Liver (tissue), 9 donors: ENCODE data around the gene HSF4. TPM values are rescaled to one million over a fixed set of nuclear protein-coding genes. Genes with fewer than 3 reads are reported as not detected.

Experiments
- DNase-seq: peaks from one replicate; pipeline ENCODE4 v3.0.0-alpha.2; 2017; ENCODE audit warnings: low spot score
- H3K27ac ChIP-seq, 2 donors: one replicate each; pipeline ENCODE4 v1.7.0; 2013; ENCODE audit warnings: inconsistent platforms in 2 of 2, low read length in 2 of 2, control low read depth in 1 of 2, low read depth in 1 of 2, mild to moderate bottlenecking in 1 of 2
- H3K27me3 ChIP-seq, 4 donors: one replicate each; pipeline versions ENCODE4 v1.6.1 to v1.7.0; 2013; ENCODE audit warnings: low read length in 3 of 4, inconsistent platforms in 1 of 4, mild to moderate bottlenecking in 1 of 4, moderate library complexity in 1 of 4; ENCODE audit not compliant: control insufficient read depth in 4 of 4, insufficient read depth in 4 of 4
- H3K36me3 ChIP-seq, 4 donors: one replicate each; pipeline versions ENCODE4 v1.6.1 to v1.7.0; 2013; ENCODE audit warnings: low read length in 3 of 4, mild to moderate bottlenecking in 3 of 4, low read depth in 1 of 4, moderate library complexity in 1 of 4; ENCODE audit not compliant: control insufficient read depth in 4 of 4, insufficient read depth in 3 of 4
- H3K4me1 ChIP-seq, 4 donors: one replicate each; pipeline versions ENCODE4 v1.6.1 to v1.7.0; 2013; ENCODE audit warnings: low read length in 3 of 4, mild to moderate bottlenecking in 3 of 4, moderate library complexity in 1 of 4; ENCODE audit not compliant: control insufficient read depth in 4 of 4, insufficient read depth in 4 of 4
- H3K4me3 ChIP-seq, 3 donors: one replicate each; pipeline versions ENCODE4 v1.6.1 to v1.7.0; 2013; ENCODE audit warnings: low read length in 3 of 3, control low read depth in 1 of 3, low read depth in 1 of 3, mild to moderate bottlenecking in 1 of 3
- H3K9ac ChIP-seq, 2 donors: one replicate each; pipeline ENCODE4 v1.7.0; 2013; ENCODE audit warnings: low read length in 2 of 2, mild to moderate bottlenecking in 2 of 2, moderate library complexity in 2 of 2, control low read depth in 1 of 2, low read depth in 1 of 2
- H3K9me3 ChIP-seq, 4 donors: one replicate each; pipeline versions ENCODE4 v1.6.1 to v1.7.0; 2013; ENCODE audit warnings: low read length in 3 of 4; ENCODE audit not compliant: control insufficient read depth in 4 of 4
- ATF3 ChIP-seq: IDR thresholded peaks from 2 replicates; pipeline ENCODE4 v1.6.1; 2016; ENCODE audit warnings: antibody characterized with exemption
- EGR1 ChIP-seq, 2 donors: IDR thresholded peaks; 2 replicates each; pipeline ENCODE4 v1.6.1; 2016 to 2018; ENCODE audit warnings: antibody characterized with exemption in 2 of 2, low read depth in 2 of 2
- FOXA2 ChIP-seq: IDR thresholded peaks from 2 replicates; pipeline ENCODE4 v1.6.1; 2016; ENCODE audit warnings: antibody characterized with exemption
- GABPA ChIP-seq, 2 donors: IDR thresholded peaks in 1 of 2; conservative IDR thresholded peaks in 1 of 2; 2 replicates each; pipeline ENCODE4 v1.6.1; 2016; ENCODE audit warnings: antibody characterized with exemption in 2 of 2, mild to moderate bottlenecking in 1 of 2, moderate library complexity in 1 of 2
- NR2F2 ChIP-seq: IDR thresholded peaks from 2 replicates; pipeline ENCODE4 v1.6.1; 2016; ENCODE audit warnings: antibody characterized with exemption
- RXRA ChIP-seq, 2 donors: IDR thresholded peaks; 2 replicates each; pipeline ENCODE4 v1.6.1; 2017 to 2018; ENCODE audit warnings: antibody characterized with exemption in 2 of 2, mild to moderate bottlenecking in 1 of 2
- SP1 ChIP-seq: IDR thresholded peaks from 2 replicates; pipeline ENCODE4 v1.6.1; 2018; ENCODE audit warnings: antibody characterized with exemption, mild to moderate bottlenecking
- TAF1 ChIP-seq: conservative IDR thresholded peaks from 2 replicates; pipeline ENCODE4 v1.6.1; 2016; ENCODE audit warnings: antibody characterized with exemption, mild to moderate bottlenecking
- YY1 ChIP-seq: IDR thresholded peaks from 2 replicates; pipeline ENCODE4 v1.6.1; 2016; ENCODE audit warnings: antibody characterized with exemption, mild to moderate bottlenecking
- ZBTB33 ChIP-seq: IDR thresholded peaks from 2 replicates; pipeline ENCODE4 v1.6.1; 2016; ENCODE audit warnings: antibody characterized with exemption
- WGBS: extraction: QIAGEN DNeasy Blood & Tissue Kit; methylation state at CpG from one replicate; pipeline ENCODE4 v1.1.7; 2013; 5-methylcytosine and 5-hydroxymethylcytosine counted together
- polyA plus RNA-seq, 2 donors: library from polyadenylated mRNA; stranded (reverse) in 1 of 2; unstranded in 1 of 2; fragments of 200-250 nt in 1 of 2; fragments of >200 nt in 1 of 2; fragmentation: Nextera tagmentation in 1 of 2; extraction: Ambion mirVana in 1 of 2; gene quantifications; one replicate each; pipeline versions ENCODE4 v1.2.1 to v1.2.3, GENCODE V29; 2013 to 2015
- total RNA-seq, 2 donors: library from RNA; depleted of rRNA; stranded (reverse); fragments of >200 nt; gene quantifications; one replicate each; pipeline ENCODE4 v1.2.3, GENCODE V29; 2014
- TF ChIP-seq, protein P1 (sequence below): fragments of 150-350 bp; IDR thresholded peaks from 2 replicates; pipeline ENCODE4 v1.5.1; 2017; ENCODE audit warnings: improper control_type of control experiment, low read depth, low read length; ENCODE audit not compliant: missing input control
- TF ChIP-seq, protein P2 (sequence below): IDR thresholded peaks from 2 replicates; pipeline ENCODE4 v1.6.1; 2016; ENCODE audit warnings: antibody characterized with exemption, mild to moderate bottlenecking
- donor health status: healthy.
- donor health status: healthy.
- donor health status: healthy.
- donor health status: healthy.
- donor health status: healthy.

Gene HSF4
- total and polyA plus RNA-seq, 4 donors: 0.42 to 5.1 (median 4.3) TPM

DNA sequence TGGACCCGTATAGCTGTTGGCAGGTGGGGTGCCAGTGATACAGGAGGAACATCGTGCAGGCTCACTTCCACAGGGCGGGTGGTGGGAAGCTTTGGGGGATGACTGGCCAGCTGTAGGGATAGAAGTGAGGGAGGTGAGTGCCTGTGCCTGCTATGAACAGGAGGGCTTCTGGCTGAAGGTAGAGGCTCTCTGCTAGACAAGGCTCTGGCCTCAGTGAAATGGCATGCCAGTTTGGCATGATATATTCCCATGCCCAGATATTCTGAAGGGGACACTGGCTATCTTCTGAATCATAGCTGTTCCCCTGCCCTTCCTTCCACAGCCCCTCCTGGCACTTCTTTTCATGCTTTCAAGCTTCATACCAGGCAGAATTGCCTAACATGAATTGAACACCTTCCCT lies 35.7 kb upstream of the HSF4 start:
- Histone ChIP-seq H3K4me3 (no peak overlapping the region), H3K27me3 (no peaks in the 10 kb centered on the region), H3K9ac (no peak overlapping the region), H3K9me3 (no peaks in the 10 kb centered on the region), H3K4me1 (no peaks in the 10 kb centered on the region), H3K36me3 (peaks cover 18 to 67% (median 57%) of the 10 kb centered on the region in 4 donors), H3K27ac (no peak overlapping the region)
- 93% methylated on average over 3 of the region's 3 CpGs for WGBS
- TF ChIP-seq, protein P1, sequence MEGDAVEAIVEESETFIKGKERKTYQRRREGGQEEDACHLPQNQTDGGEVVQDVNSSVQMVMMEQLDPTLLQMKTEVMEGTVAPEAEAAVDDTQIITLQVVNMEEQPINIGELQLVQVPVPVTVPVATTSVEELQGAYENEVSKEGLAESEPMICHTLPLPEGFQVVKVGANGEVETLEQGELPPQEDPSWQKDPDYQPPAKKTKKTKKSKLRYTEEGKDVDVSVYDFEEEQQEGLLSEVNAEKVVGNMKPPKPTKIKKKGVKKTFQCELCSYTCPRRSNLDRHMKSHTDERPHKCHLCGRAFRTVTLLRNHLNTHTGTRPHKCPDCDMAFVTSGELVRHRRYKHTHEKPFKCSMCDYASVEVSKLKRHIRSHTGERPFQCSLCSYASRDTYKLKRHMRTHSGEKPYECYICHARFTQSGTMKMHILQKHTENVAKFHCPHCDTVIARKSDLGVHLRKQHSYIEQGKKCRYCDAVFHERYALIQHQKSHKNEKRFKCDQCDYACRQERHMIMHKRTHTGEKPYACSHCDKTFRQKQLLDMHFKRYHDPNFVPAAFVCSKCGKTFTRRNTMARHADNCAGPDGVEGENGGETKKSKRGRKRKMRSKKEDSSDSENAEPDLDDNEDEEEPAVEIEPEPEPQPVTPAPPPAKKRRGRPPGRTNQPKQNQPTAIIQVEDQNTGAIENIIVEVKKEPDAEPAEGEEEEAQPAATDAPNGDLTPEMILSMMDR: no peak
- TF ChIP-seq, protein P2, sequence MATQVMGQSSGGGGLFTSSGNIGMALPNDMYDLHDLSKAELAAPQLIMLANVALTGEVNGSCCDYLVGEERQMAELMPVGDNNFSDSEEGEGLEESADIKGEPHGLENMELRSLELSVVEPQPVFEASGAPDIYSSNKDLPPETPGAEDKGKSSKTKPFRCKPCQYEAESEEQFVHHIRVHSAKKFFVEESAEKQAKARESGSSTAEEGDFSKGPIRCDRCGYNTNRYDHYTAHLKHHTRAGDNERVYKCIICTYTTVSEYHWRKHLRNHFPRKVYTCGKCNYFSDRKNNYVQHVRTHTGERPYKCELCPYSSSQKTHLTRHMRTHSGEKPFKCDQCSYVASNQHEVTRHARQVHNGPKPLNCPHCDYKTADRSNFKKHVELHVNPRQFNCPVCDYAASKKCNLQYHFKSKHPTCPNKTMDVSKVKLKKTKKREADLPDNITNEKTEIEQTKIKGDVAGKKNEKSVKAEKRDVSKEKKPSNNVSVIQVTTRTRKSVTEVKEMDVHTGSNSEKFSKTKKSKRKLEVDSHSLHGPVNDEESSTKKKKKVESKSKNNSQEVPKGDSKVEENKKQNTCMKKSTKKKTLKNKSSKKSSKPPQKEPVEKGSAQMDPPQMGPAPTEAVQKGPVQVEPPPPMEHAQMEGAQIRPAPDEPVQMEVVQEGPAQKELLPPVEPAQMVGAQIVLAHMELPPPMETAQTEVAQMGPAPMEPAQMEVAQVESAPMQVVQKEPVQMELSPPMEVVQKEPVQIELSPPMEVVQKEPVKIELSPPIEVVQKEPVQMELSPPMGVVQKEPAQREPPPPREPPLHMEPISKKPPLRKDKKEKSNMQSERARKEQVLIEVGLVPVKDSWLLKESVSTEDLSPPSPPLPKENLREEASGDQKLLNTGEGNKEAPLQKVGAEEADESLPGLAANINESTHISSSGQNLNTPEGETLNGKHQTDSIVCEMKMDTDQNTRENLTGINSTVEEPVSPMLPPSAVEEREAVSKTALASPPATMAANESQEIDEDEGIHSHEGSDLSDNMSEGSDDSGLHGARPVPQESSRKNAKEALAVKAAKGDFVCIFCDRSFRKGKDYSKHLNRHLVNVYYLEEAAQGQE: no peak
- TF ChIP-seq EGR1 (IDR thresholded peaks at IDR 0.05; ENCODE audit: low read depth in 2 of 2) (no peak), TAF1 (no peak), FOXA2 (no peak), ATF3 (no peak), NR2F2 (no peak), ZBTB33 (no peak), SP1 (no peak)
- no peak for DNase-seq

DNA sequence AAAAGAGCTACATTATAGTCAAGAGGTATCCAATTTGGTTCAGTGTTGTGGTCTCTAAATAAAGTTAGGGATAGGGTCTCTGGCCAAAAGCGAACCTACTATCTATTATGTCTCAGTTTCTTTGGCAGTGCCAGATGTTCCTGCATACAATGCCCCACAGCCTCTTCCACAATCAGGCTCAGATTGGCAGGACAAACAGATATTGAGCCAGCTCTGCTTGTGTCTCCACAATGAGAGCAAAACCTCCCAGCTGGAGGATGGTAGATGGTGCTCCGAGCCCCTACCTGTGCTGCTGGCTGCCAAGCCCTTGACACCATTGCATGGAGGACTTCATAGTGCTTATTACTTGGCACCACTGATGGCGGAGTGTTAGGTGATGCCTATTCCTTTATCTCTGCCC lies 35.1 kb upstream of the HSF4 start:
- no peak overlapping the region for H3K9ac ChIP-seq
- no peaks in the 10 kb centered on the region for H3K27me3 ChIP-seq
- TF ChIP-seq ATF3 (no peak), TAF1 (no peak), ZBTB33 (no peak), GABPA (IDR thresholded peaks at IDR 0.05 in 1 of 2, conservative IDR thresholded peaks at IDR 0.05 in 1 of 2) (no peak), RXRA (IDR thresholded peaks at IDR 0.05) (no peak), YY1 (no peak), SP1 (no peak)
- TF ChIP-seq, protein P1: no peak
- H3K27ac ChIP-seq: no peak overlapping the region
- H3K4me1 ChIP-seq: no peaks in the 10 kb centered on the region
- peaks cover 21 to 67% (median 57%) of the 10 kb centered on the region in 4 donors for H3K36me3 ChIP-seq
- no peak for DNase-seq
- no peaks in the 10 kb centered on the region for H3K9me3 ChIP-seq
- WGBS: 99% methylated on average over 3 of the region's 3 CpGs
- H3K4me3 ChIP-seq: no peak overlapping the region
